Head of caudate nucleus (tissue), 42 donors: ENCODE data around the gene DHRS13.

ENCODE experiments used
- DNase-seq, 42 donors: peaks; one replicate each; pipeline versions ENCODE4 v3.0.0 to v3.0.0-alpha.2; 2020 to 2021; ENCODE audit warnings: mixed read lengths in 7 of 42
- intact Hi-C: fragments of 100-400 bp; cut with DNase I; formaldehyde crosslinking; loops from one replicate; pipeline ENCODE4 v1.15.0; 2022

The DHRS13 gene

GRCh38 chr17:28874750-28875149 lies 28.1 kb downstream of the DHRS13 start:
- intact Hi-C loops, result no loop called here

GRCh38 chr17:28873839-28874238 lies 29.0 kb downstream of the DHRS13 start:
- no peak for DNase-seq
- intact Hi-C loops, result no loop called here

More at GRCh38 chr17:28874750-28875149, 28.1 kb downstream of the DHRS13 start:
- no peak for DNase-seq

- peak in 1 of 42 donors; percentile 10 for DNase-seq
- intact Hi-C loops, result no loop called here
Observed at GRCh38 chr17:28871056-28871579, 31.8 kb downstream of the DHRS13 start.

GRCh38 chr17:28867276-28867675 lies 35.6 kb downstream of the DHRS13 start:
- no peak for DNase-seq
- intact Hi-C loops, result no loop called here

GRCh38 chr17:28865946-28866752 lies 36.7 kb downstream of the DHRS13 start:
- intact Hi-C loops, result no loop called here
- DNase-seq, result no peak

GRCh38 chr17:28864991-28865849 lies 37.7 kb downstream of the DHRS13 start:
- DNase-seq, result no peak
- intact Hi-C loops, result no loop called here

GRCh38 chr17:28863953-28864352 lies 38.9 kb downstream of the DHRS13 start:
- no peak for DNase-seq
- intact Hi-C loops, result no loop called here

- intact Hi-C loops, result no loop called here
- no peak for DNase-seq
Observed at GRCh38 chr17:28862561-28862960, 40.3 kb downstream of the DHRS13 start.

- DNase-seq, result no peak
- intact Hi-C loops, result no loop called here
Observed at GRCh38 chr17:28861393-28862203, 41.3 kb downstream of the DHRS13 start.

- no peak for DNase-seq
- intact Hi-C loops, result no loop called here
Observed at GRCh38 chr17:28860363-28860808, 42.5 kb downstream of the DHRS13 start.

GRCh38 chr17:28858801-28859355 lies 44.0 kb downstream of the DHRS13 start:
- DNase-seq, result no peak
- intact Hi-C loops, result loop anchor here (10.0 kb wide), 1 partner anchor 94 kb away; no protein-coding TSS in a partner anchor

- no peak for DNase-seq
- intact Hi-C loops, result loop anchor here (10.0 kb wide), 1 partner anchor 93 kb away; no protein-coding TSS in a partner anchor
Observed at GRCh38 chr17:28857905-28858800, 44.7 kb downstream of the DHRS13 start.

GRCh38 chr17:28856028-28856574 lies 46.8 kb downstream of the DHRS13 start:
- DNase-seq, result no peak
- intact Hi-C loops, result loop anchor here (10.0 kb wide), 1 partner anchor 91 kb away; no protein-coding TSS in a partner anchor

- DNase-seq, result no peak
- intact Hi-C loops, result loop anchor here (10.0 kb wide), 1 partner anchor 91 kb away; no protein-coding TSS in a partner anchor
Observed at GRCh38 chr17:28855336-28855679, 47.6 kb downstream of the DHRS13 start.

GRCh38 chr17:28854457-28855335 lies 48.2 kb downstream of the DHRS13 start, which contains the start of gene ERAL1:
Gene ERAL1, plus strand, starts transcription at chr17:28855016. Its CDS starts 19 bp downstream, at chr17:28855035.
- peak; percentile 77 to 97 (median 92) for DNase-seq
- intact Hi-C loops, result loop anchor here (10.0 kb wide), 1 partner anchor 90 kb away; no protein-coding TSS in a partner anchor

GRCh38 chr17:28853295-28853694 lies 49.6 kb downstream of the DHRS13 start:
- no peak for DNase-seq
- intact Hi-C loops, result loop anchor here (10.0 kb wide), 1 partner anchor 88 kb away; no protein-coding TSS in a partner anchor
